ENCODE measurements around the gene KRTAP10-6.
"Not testable (repeated sequence)": the region's sequence is repeated elsewhere in the genome, so short reads cannot be mapped to it uniquely, and the experiment has no call there.

- TF ChIP-seq, protein P1, sequence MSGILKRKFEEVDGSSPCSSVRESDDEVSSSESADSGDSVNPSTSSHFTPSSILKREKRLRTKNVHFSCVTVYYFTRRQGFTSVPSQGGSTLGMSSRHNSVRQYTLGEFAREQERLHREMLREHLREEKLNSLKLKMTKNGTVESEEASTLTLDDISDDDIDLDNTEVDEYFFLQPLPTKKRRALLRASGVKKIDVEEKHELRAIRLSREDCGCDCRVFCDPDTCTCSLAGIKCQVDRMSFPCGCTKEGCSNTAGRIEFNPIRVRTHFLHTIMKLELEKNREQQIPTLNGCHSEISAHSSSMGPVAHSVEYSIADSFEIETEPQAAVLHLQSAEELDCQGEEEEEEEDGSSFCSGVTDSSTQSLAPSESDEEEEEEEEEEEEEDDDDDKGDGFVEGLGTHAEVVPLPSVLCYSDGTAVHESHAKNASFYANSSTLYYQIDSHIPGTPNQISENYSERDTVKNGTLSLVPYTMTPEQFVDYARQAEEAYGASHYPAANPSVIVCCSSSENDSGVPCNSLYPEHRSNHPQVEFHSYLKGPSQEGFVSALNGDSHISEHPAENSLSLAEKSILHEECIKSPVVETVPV (CRISPR knock-in tag; IDR thresholded peaks at IDR 0.05), result not testable (repeated sequence)
- not testable (repeated sequence) for TF ChIP-seq BACH2 (CRISPR knock-in tag; IDR thresholded peaks at IDR 0.05; ENCODE audit: borderline replicate concordance); ZNF8 (CRISPR knock-in tag; IDR thresholded peaks at IDR 0.05); ARNTL (CRISPR knock-in tag; IDR thresholded peaks at IDR 0.05; ENCODE audit: borderline replicate concordance, low read depth)
Measured at GRCh38 chr21:44558329-44558675, 34.0 kb downstream of the KRTAP10-6 start.
